BJ (cell line): Measurements from ENCODE around the gene SMARCB1. TPM values are rescaled to one million over a fixed set of nuclear protein-coding genes. Genes with fewer than 3 reads are reported as not detected.
A peak's percentile ranks its signal among the peaks of the same experiment; 100 is the strongest.

Experiments
- CTCF ChIA-PET: fragments of 350-600 bp; formaldehyde crosslinking; extraction: SDS; loops from one replicate; lab custom pipeline; 2021; ENCODE audit warnings: antibody characterized with exemption, inconsistent platforms; lab: Yijun Ruan, JAX
- POLR2A ChIA-PET: fragments of 300-600 bp; sonication (Branson Sonifier 250); formaldehyde crosslinking; extraction: SDS; loops from one replicate; lab custom pipeline; 2021; ENCODE audit warnings: antibody characterized with exemption; lab: Charles Lee
- DNase-seq: peaks from one replicate; pipeline ENCODE4 v3.0.0-alpha.2; 2011; ENCODE audit warnings: low read depth
- H3K27me3 ChIP-seq: 2 replicates; pipeline ENCODE4 v1.6.0; 2011; ENCODE audit warnings: low read length; ENCODE audit not compliant: control insufficient read depth, insufficient read depth
- H3K36me3 ChIP-seq: 2 replicates; pipeline ENCODE4 v1.5.1; 2011; ENCODE audit warnings: low read length; ENCODE audit not compliant: control insufficient read depth, insufficient read depth
- H3K4me3 ChIP-seq: 2 replicates; pipeline ENCODE4 v1.5.1; 2011; ENCODE audit warnings: low read depth, mild to moderate bottlenecking, control low read depth, low read length
- CTCF ChIP-seq: IDR thresholded peaks from 2 replicates; pipeline ENCODE4 v1.5.1; 2011; ENCODE audit warnings: low read depth, mild to moderate bottlenecking, control low read depth, inconsistent platforms, low read length, moderate library complexity; ENCODE audit not compliant: insufficient read depth
- polyA plus RNA-seq: library from polyadenylated mRNA; depleted of rRNA; stranded (reverse); fragments of >200 nt; gene quantifications from 2 replicates; pipeline ENCODE4 v1.2.3, GENCODE V29; 2011

Gene SMARCB1
- polyA plus RNA-seq, 1 experiment, result 174 TPM

- CTCF ChIA-PET, result interaction anchor here (0.9 to 2.5 kb wide), 2 partner anchors 8 to 10 kb away, joined by 5 to 6 read pairs; no protein-coding TSS in a partner anchor
- no peak for TF ChIP-seq CTCF
- Histone ChIP-seq H3K27me3 (no peaks in the 10 kb centered on the region), H3K4me3 (no peak overlapping the region), H3K36me3 (peaks cover 34% of the 10 kb centered on the region)
- POLR2A ChIA-PET, result no interaction called here
- no peak for DNase-seq
Observed at GRCh38 chr22:23825246-23825905, 38.6 kb downstream of the SMARCB1 start.

GRCh38 chr22:23826510-23827350 lies 40.0 kb downstream of the SMARCB1 start:
- ChIA-PET CTCF (interaction anchor here (0.9 to 2.5 kb wide), 2 partner anchors 9 to 11 kb away, joined by 5 to 6 read pairs; no protein-coding TSS in a partner anchor), POLR2A (no interaction called here)
- Histone ChIP-seq H3K4me3 (no peak overlapping the region), H3K36me3 (peaks cover 37% of the 10 kb centered on the region), H3K27me3 (no peaks in the 10 kb centered on the region)
- DNase-seq, result peak; percentile 35
- TF ChIP-seq CTCF, result no peak

GRCh38 chr22:23827351-23827995 lies 40.7 kb downstream of the SMARCB1 start:
- ChIA-PET CTCF (interaction anchor here (1.3 to 1.6 kb wide), 3 partner anchors 8 to 25 kb away, joined by 4 read pairs; no protein-coding TSS in a partner anchor), POLR2A (no interaction called here)
- Histone ChIP-seq H3K27me3 (no peaks in the 10 kb centered on the region), H3K4me3 (no peak overlapping the region), H3K36me3 (peaks cover 33% of the 10 kb centered on the region)
- no peak for DNase-seq
- TF ChIP-seq CTCF, result no peak

- CTCF ChIA-PET, result interaction anchor here (0.9 to 1.6 kb wide), 6 partner anchors 8 to 60 kb away, joined by 3 to 4 read pairs (median 4); no protein-coding TSS in a partner anchor
- Histone ChIP-seq H3K27me3 (no peaks in the 10 kb centered on the region), H3K36me3 (peaks cover 35% of the 10 kb centered on the region), H3K4me3 (no peak overlapping the region)
- POLR2A ChIA-PET, result interaction anchor here (0.6 kb wide), 1 partner anchor 51 kb away, joined by 3 read pairs; no protein-coding TSS in a partner anchor
- TF ChIP-seq CTCF, result no peak
- DNase-seq, result no peak
Observed at GRCh38 chr22:23828800-23829680, 42.3 kb downstream of the SMARCB1 start.
